ENCODE data around the gene LMF1.

DNA sequence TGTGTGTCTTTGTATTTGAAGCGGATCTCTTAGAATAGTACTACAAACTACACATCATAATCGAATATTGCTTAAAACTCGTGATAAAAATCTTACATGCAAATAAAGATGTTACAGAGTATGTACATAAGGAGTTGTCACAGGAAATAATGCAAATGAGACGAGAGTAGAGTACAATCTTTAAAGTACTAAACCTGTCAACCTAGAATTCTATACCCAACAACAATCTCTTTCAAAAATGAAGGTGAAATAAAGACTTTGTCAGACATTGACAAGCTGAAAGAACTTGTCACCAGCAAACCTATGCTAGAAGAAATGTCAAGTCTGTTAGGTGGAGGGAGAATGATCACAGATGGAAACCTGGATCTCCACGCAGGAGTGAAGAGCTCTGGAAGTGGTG, 86.6 kb downstream of the LMF1 start:
- TF ChIP-seq, protein P1, sequence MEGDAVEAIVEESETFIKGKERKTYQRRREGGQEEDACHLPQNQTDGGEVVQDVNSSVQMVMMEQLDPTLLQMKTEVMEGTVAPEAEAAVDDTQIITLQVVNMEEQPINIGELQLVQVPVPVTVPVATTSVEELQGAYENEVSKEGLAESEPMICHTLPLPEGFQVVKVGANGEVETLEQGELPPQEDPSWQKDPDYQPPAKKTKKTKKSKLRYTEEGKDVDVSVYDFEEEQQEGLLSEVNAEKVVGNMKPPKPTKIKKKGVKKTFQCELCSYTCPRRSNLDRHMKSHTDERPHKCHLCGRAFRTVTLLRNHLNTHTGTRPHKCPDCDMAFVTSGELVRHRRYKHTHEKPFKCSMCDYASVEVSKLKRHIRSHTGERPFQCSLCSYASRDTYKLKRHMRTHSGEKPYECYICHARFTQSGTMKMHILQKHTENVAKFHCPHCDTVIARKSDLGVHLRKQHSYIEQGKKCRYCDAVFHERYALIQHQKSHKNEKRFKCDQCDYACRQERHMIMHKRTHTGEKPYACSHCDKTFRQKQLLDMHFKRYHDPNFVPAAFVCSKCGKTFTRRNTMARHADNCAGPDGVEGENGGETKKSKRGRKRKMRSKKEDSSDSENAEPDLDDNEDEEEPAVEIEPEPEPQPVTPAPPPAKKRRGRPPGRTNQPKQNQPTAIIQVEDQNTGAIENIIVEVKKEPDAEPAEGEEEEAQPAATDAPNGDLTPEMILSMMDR (IDR thresholded peaks at IDR 0.05): no peak
- no peak for TF ChIP-seq ZFX (IDR thresholded peaks at IDR 0.05; ENCODE audit: borderline replicate concordance)
